Activated naive CD8-positive, alpha-beta T cell treated with anti-CD3 and anti-CD28 coated beads, Interleukin-2, amount 10 ng/mL, durations not matched to agents 7 days and 5 days (primary cell): Measurements from ENCODE around the gene ABCA2. TPM values are rescaled to one million over a fixed set of nuclear protein-coding genes. Genes with fewer than 3 reads are reported as not detected.
"Not testable (repeated sequence)": the region's sequence is repeated elsewhere in the genome, so short reads cannot be mapped to it uniquely, and the experiment has no call there.

Source experiments
- ATAC-seq: fragments of 150-1000 bp; cut with Tn5 transposase; one replicate; pipeline ENCODE4 v1.10.0; 2021; ENCODE audit warnings: low read depth, moderate library complexity
- POLR2A ChIA-PET: fragments of 350-600 bp; sonication (Branson Sonifier 250); formaldehyde crosslinking; loops from one replicate; lab custom pipeline; 2021; ENCODE audit warnings: antibody characterized with exemption; lab: Charles Lee
- DNase-seq: peaks from one replicate; pipeline ENCODE4 v3.0.0; 2021
- H3K27ac Mint-ChIP-seq: one replicate; pipeline ENCODE4 v1.8.0; 2022; ENCODE audit warnings: mild to moderate bottlenecking, mixed read lengths
- H3K27me3 Mint-ChIP-seq: one replicate; pipeline ENCODE4 v1.8.0; 2022; ENCODE audit warnings: mild to moderate bottlenecking, moderate library complexity, mixed read lengths
- H3K36me3 Mint-ChIP-seq: one replicate; pipeline ENCODE4 v1.8.0; 2021; ENCODE audit warnings: mild to moderate bottlenecking, mixed read lengths
- H3K4me1 Mint-ChIP-seq: one replicate; pipeline ENCODE4 v1.8.0; 2021; ENCODE audit warnings: mixed read lengths
- H3K4me3 Mint-ChIP-seq: one replicate; pipeline ENCODE4 v1.8.0; 2022; ENCODE audit warnings: mild to moderate bottlenecking, moderate library complexity, mixed read lengths
- H3K9me3 Mint-ChIP-seq: one replicate; pipeline ENCODE4 v1.8.0; 2021; ENCODE audit warnings: mixed read lengths
- total RNA-seq, 2 experiments: library from RNA; stranded (reverse); gene quantifications; one replicate each; pipeline ENCODE4 v1.2.3, GENCODE V29; 2021

ABCA2 gene
- total RNA-seq, 2 experiments from 2014 or later: 67.1 to 74.5 TPM

DNA sequence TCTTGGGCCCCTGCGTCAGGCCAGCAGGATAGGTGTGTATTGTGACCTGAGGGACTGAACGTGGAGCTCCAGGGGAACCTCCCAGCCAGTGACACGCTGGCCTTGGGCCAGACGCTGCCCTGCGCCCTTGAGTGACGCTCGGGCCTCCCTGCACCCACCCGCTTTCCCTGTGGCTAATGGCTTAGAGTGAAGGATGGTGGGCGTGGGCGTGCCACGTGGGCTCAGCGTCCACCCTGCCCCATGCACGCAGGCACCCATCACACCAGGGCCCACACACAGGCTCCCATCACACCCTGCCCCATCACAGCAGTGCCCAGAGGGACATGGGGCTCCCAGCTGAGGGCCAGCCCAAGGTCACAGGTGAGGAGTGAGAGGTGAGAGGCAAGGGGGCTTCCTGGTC, 9.0 kb upstream of the ABCA2 start:
- ATAC-seq (no peak), DNase-seq (no peak)
- no peaks in the 10 kb centered on the region for H3K9me3 Mint-ChIP-seq
- H3K27ac Mint-ChIP-seq: no peak overlapping the region
- no peaks in the 10 kb centered on the region for H3K27me3 Mint-ChIP-seq
- H3K4me3 Mint-ChIP-seq: no peak overlapping the region
- peaks cover 9% of the 10 kb centered on the region for H3K4me1 Mint-ChIP-seq
- no peaks in the 10 kb centered on the region for H3K36me3 Mint-ChIP-seq
- POLR2A ChIA-PET: interaction anchor here (0.6 to 1.3 kb wide), 3 partner anchors 9 to 89 kb away, joined by 3 to 4 read pairs (median 3); no protein-coding TSS in a partner anchor

- no peak overlapping the region for H3K4me3 Mint-ChIP-seq
- H3K27me3 Mint-ChIP-seq: no peaks in the 10 kb centered on the region
- POLR2A ChIA-PET: interaction anchor here (0.7 to 2.4 kb wide), 4 partner anchors 34 to 154 kb away, joined by 3 to 15 read pairs (median 6); partner anchors contain the start of gene SAPCD2
- DNase-seq (no peak), ATAC-seq (no peak)
- no peak overlapping the region for H3K27ac Mint-ChIP-seq
- H3K4me1 Mint-ChIP-seq: peaks cover 13% of the 10 kb centered on the region
- no peaks in the 10 kb centered on the region for H3K9me3 Mint-ChIP-seq
- no peaks in the 10 kb centered on the region for H3K36me3 Mint-ChIP-seq
Measured at GRCh38 chr9:137035937-137036336, 7.9 kb upstream of the ABCA2 start.

- H3K9me3 Mint-ChIP-seq: no peaks in the 10 kb centered on the region
- ATAC-seq (no peak), DNase-seq (no peak)
- POLR2A ChIA-PET: interaction anchor here (0.7 to 2.4 kb wide), 17 partner anchors 9 to 247 kb away, joined by 3 to 15 read pairs (median 4); partner anchors contain the start of genes CLIC3, FBXW5 and SAPCD2
- peaks cover 18% of the 10 kb centered on the region for H3K4me1 Mint-ChIP-seq
- H3K4me3 Mint-ChIP-seq: no peak overlapping the region
- no peaks in the 10 kb centered on the region for H3K27me3 Mint-ChIP-seq
- H3K27ac Mint-ChIP-seq: peak overlapping the region; percentile 79
- no peaks in the 10 kb centered on the region for H3K36me3 Mint-ChIP-seq
Measured at GRCh38 chr9:137035507-137035834, 7.4 kb upstream of the ABCA2 start.

DNA sequence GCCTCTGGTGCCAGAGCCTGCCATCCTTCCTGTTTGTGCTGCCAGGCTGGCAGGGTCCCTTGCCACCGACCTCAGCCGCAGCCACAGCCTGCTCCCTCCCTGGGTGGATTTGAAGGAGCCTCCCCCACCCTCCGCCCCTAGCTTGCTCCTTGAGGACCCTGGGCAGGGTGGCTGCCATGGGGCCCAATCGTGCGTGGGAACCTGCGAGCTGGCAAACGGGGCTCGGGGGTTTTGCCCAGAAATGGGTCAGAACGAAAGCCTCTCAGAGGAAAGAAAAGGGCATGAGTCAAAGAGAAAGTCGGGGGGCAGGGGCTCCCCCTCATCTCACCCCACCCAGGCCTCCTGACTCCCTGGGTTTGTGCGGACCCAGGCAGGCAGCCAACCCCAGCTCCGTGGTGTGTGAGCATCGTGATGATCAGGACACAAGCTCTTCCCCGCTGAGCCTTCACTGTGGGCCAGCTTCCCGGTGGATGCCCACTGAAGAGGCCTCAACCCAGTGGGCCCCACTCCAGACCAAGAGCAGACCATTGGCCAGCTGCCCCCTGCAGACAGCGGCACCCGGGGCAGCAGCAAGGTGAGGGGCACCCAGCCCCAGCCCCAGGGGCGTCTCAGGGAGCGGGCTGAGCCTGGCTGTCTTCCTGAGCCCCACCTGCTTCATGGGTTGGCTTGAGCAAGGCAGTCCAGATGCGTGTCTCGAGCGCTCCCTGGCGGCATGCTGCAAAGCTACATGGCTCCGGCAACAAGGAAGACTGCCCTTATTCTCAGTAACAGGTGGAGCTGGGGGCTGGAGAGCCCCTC, 6.9 kb upstream of the ABCA2 start:
- peak overlapping the region; percentile 79 for H3K27ac Mint-ChIP-seq
- ATAC-seq (peak; percentile 87), DNase-seq (peak; percentile 92)
- no peaks in the 10 kb centered on the region for H3K9me3 Mint-ChIP-seq
- H3K4me3 Mint-ChIP-seq: peak overlapping the region; percentile 55
- H3K36me3 Mint-ChIP-seq: no peaks in the 10 kb centered on the region
- H3K4me1 Mint-ChIP-seq: peaks cover 20% of the 10 kb centered on the region
- POLR2A ChIA-PET: interaction anchor here (0.7 to 2.4 kb wide), 17 partner anchors 8 to 246 kb away, joined by 3 to 15 read pairs (median 4); partner anchors contain the start of genes CLIC3, FBXW5 and SAPCD2
- no peaks in the 10 kb centered on the region for H3K27me3 Mint-ChIP-seq

- peaks cover 25% of the 10 kb centered on the region for H3K4me1 Mint-ChIP-seq
- H3K27me3 Mint-ChIP-seq: no peaks in the 10 kb centered on the region
- no peaks in the 10 kb centered on the region for H3K36me3 Mint-ChIP-seq
- H3K4me3 Mint-ChIP-seq: peak overlapping the region; percentile 55
- peak; percentile 2 for ATAC-seq
- H3K27ac Mint-ChIP-seq: peak overlapping the region; percentile 79
- no peaks in the 10 kb centered on the region for H3K9me3 Mint-ChIP-seq
- no peak for DNase-seq
- POLR2A ChIA-PET: interaction anchor here (0.9 to 2.4 kb wide), 13 partner anchors 13 to 244 kb away, joined by 3 to 15 read pairs (median 4); partner anchors contain the start of genes CLIC3 and FBXW5
Measured at GRCh38 chr9:137034039-137034708, 6.1 kb upstream of the ABCA2 start.

- not testable (repeated sequence) for H3K9me3 Mint-ChIP-seq, H3K27ac Mint-ChIP-seq, ATAC-seq, H3K36me3 Mint-ChIP-seq, H3K27me3 Mint-ChIP-seq, DNase-seq, H3K4me3 Mint-ChIP-seq
- peaks cover 27% of the 10 kb centered on the region for H3K4me1 Mint-ChIP-seq
- POLR2A ChIA-PET: interaction anchor here (0.6 to 2.4 kb wide), 2 partner anchors 19 to 86 kb away, joined by 3 to 15 read pairs; no protein-coding TSS in a partner anchor
Measured at GRCh38 chr9:137033481-137033880, 5.4 kb upstream of the ABCA2 start.

DNA sequence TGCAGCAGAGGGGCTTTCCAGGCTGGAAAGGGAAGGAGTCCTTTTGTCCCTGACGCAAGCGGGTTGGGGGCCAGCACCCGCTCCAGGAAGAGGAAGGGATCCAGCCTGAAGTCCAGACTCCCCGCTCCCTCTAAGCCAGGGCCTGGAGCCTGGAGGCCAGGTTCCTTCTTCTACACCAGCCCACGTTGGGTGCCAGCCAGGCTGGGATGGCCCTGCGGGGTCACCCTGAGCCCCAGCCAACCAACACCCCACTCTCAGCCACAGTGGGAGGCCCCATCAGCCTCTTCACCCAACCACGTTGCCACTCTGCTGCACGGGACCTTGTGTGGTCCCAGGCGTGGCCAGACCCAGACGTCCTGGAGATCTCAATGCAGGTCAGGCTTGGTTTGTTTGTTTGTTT, 4.8 kb upstream of the ABCA2 start:
- no peak overlapping the region for H3K4me3 Mint-ChIP-seq
- H3K27me3 Mint-ChIP-seq: no peaks in the 10 kb centered on the region
- DNase-seq: no peak
- H3K36me3 Mint-ChIP-seq: no peaks in the 10 kb centered on the region
- no peak for ATAC-seq
- H3K9me3 Mint-ChIP-seq: no peaks in the 10 kb centered on the region
- H3K4me1 Mint-ChIP-seq: peaks cover 27% of the 10 kb centered on the region
- no peak overlapping the region for H3K27ac Mint-ChIP-seq
- POLR2A ChIA-PET: no interaction called here

GRCh38 chr9:137031904-137032640, 4.0 kb upstream of the ABCA2 start, which contains the start of gene FUT7:
TSS of gene FUT7 (minus strand) at chr9:137032088. CDS start at chr9:137031991, 97 bp downstream.
- no peak within 1 kb of the TSS for H3K27ac Mint-ChIP-seq
- DNase-seq: no peak
- peak within 1 kb of the TSS; percentile 39 for H3K4me3 Mint-ChIP-seq
- H3K9me3 Mint-ChIP-seq: no peaks in the 10 kb centered on the region
- ATAC-seq: no peak
- H3K36me3 Mint-ChIP-seq: no peaks in the 10 kb centered on the region
- H3K27me3 Mint-ChIP-seq: peaks cover 2% of the 10 kb centered on the region
- POLR2A ChIA-PET: interaction anchor here (0.6 to 1.1 kb wide), 4 partner anchors 38 to 304 kb away, joined by 3 to 7 read pairs (median 4); partner anchors contain the start of genes PAXX and SAPCD2
- H3K4me1 Mint-ChIP-seq: peaks cover 30% of the 10 kb centered on the region

DNA sequence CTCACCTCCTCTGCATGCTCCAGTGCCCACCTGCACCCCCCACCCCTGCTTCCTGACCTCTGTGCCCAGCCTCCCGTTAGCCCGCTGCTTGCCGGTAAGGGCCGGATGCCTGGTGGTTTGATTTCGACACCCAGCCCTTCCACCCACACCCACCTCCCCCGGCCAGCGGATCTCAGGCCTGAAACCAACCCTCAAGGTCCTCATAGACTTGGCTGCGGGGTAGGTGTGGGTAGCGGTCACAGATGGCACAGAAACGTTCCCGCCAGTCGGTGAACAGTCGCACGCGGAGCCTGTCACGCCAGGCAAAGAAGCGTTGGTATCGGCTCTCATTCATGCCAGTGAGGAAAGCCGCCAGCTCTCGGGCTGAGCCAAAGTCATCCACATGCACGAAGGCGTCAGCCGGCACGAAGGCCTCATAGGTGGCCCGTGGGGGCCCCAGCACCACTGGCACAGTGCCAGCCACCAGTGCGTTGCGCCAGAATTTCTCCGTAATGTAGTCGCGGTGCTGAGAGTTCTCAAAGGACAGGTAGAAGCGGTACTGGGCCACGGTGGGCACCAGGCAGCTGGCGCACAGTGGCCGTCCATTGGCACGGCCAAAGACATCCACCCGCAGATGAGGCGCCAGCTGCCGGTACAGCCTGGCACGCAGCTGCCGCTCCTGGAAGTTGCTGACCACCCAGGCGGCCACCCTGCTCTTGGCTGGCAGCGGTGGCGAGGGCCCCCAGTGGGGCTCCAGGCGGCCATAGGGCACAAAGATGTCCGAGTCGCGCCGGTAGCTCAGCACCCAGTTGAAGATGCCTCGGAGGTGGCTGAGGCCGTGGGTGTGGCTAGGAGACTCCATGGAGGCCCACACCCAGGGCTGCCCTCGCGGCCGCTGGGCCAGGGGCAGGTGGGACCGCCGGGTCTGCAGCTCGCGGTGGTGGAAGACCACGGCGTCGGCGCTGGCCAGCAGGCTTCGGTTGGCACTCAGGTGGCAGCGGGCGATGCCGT, 2.8 kb upstream of the ABCA2 start:
- peak overlapping the region; percentile 65 for H3K27ac Mint-ChIP-seq
- peaks cover 33% of the 10 kb centered on the region for H3K4me1 Mint-ChIP-seq
- H3K9me3 Mint-ChIP-seq: no peaks in the 10 kb centered on the region
- no peak for ATAC-seq
- H3K27me3 Mint-ChIP-seq: peaks cover 2% of the 10 kb centered on the region
- DNase-seq: peak; percentile 54
- POLR2A ChIA-PET: interaction anchor here (1.1 to 1.7 kb wide), 2 partner anchors 99 to 302 kb away, joined by 3 to 5 read pairs; no protein-coding TSS in a partner anchor
- no peaks in the 10 kb centered on the region for H3K36me3 Mint-ChIP-seq
- H3K4me3 Mint-ChIP-seq: peak overlapping the region; percentile 48

- no peaks in the 10 kb centered on the region for H3K36me3 Mint-ChIP-seq
- DNase-seq (no peak), ATAC-seq (no peak)
- H3K4me1 Mint-ChIP-seq: peaks cover 31% of the 10 kb centered on the region
- H3K27ac Mint-ChIP-seq: peak overlapping the region; percentile 65
- H3K4me3 Mint-ChIP-seq: peak overlapping the region; percentile 74
- H3K27me3 Mint-ChIP-seq: peaks cover 2% of the 10 kb centered on the region
- POLR2A ChIA-PET: interaction anchor here (1.3 to 2.4 kb wide), 4 partner anchors 40 to 211 kb away, joined by 3 to 6 read pairs (median 4); partner anchors contain the start of genes MAN1B1, SAPCD2 and TUBB4B
- no peaks in the 10 kb centered on the region for H3K9me3 Mint-ChIP-seq
Measured at GRCh38 chr9:137030006-137030405, 2.0 kb upstream of the ABCA2 start.

- peak overlapping the region; percentile 82 for H3K27ac Mint-ChIP-seq
- peaks cover 2% of the 10 kb centered on the region for H3K27me3 Mint-ChIP-seq
- no peaks in the 10 kb centered on the region for H3K36me3 Mint-ChIP-seq
- POLR2A ChIA-PET: interaction anchor here (0.6 to 2.4 kb wide), 9 partner anchors 9 to 211 kb away, joined by 3 to 8 read pairs (median 3); partner anchors contain the start of genes MAN1B1, SAPCD2 and TUBB4B
- ATAC-seq (peak; percentile 37), DNase-seq (peak; percentile 84)
- no peaks in the 10 kb centered on the region for H3K9me3 Mint-ChIP-seq
- peaks cover 30% of the 10 kb centered on the region for H3K4me1 Mint-ChIP-seq
- peak overlapping the region; percentile 74 for H3K4me3 Mint-ChIP-seq
Measured at GRCh38 chr9:137029058-137029936, 1.3 kb upstream of the ABCA2 start.
